WTC11 (cell line): ENCODE results near the gene LOXL1.
"Not testable (repeated sequence)": the region's sequence is repeated elsewhere in the genome, so short reads cannot be mapped to it uniquely, and the experiment has no call there.

ENCODE experiments used
- CREB1 ChIP-seq: sonication (generic); formaldehyde crosslinking; IDR thresholded peaks from 2 replicates; pipeline ENCODE4 v1.8.0; 2023; ENCODE audit warnings: mild to moderate bottlenecking, missing genetic modification reagents
- CREM ChIP-seq: sonication (generic); formaldehyde crosslinking; IDR thresholded peaks from 2 replicates; pipeline ENCODE4 v1.8.1; 2022; ENCODE audit warnings: mild to moderate bottlenecking, missing genetic modification reagents, moderate library complexity
- ESRRA ChIP-seq: sonication (generic); formaldehyde crosslinking; IDR thresholded peaks from 2 replicates; pipeline ENCODE4 v1.8.1; 2022; ENCODE audit warnings: mild to moderate bottlenecking, missing genetic modification reagents, borderline replicate concordance
- FOXK1 ChIP-seq: sonication (generic); formaldehyde crosslinking; IDR thresholded peaks from 2 replicates; pipeline ENCODE4 v1.8.0; 2022; ENCODE audit warnings: mild to moderate bottlenecking, moderate library complexity, missing genetic modification reagents
- MAX ChIP-seq: sonication (generic); formaldehyde crosslinking; IDR thresholded peaks from 2 replicates; pipeline ENCODE4 v1.8.0; 2022; ENCODE audit warnings: mild to moderate bottlenecking, missing genetic modification reagents
- PRDM15 ChIP-seq: sonication (generic); formaldehyde crosslinking; IDR thresholded peaks from 2 replicates; pipeline ENCODE4 v1.8.0; 2022; ENCODE audit warnings: missing genetic modification reagents
- SMAD4 ChIP-seq: sonication (generic); formaldehyde crosslinking; IDR thresholded peaks from 2 replicates; pipeline ENCODE4 v1.8.0; 2022; ENCODE audit warnings: mild to moderate bottlenecking, missing genetic modification reagents
- ZBTB21 ChIP-seq: sonication (generic); formaldehyde crosslinking; IDR thresholded peaks from 2 replicates; pipeline ENCODE4 v1.8.1; 2023; ENCODE audit warnings: mild to moderate bottlenecking, missing genetic modification reagents, borderline replicate concordance
- ZNF138 ChIP-seq: sonication (generic); formaldehyde crosslinking; conservative IDR thresholded peaks from 2 replicates; pipeline ENCODE4 v1.8.1; 2022; ENCODE audit warnings: mild to moderate bottlenecking, moderate library complexity, missing genetic modification reagents
- TF ChIP-seq, protein P1 (sequence below): fragments of 250-450 bp; sonication (Bioruptor Pico); IDR thresholded peaks from 2 replicates; pipeline ENCODE4 v2.1.2; 2022; ENCODE audit warnings: mild to moderate bottlenecking, moderate library complexity
- TF ChIP-seq, protein P2 (sequence below): fragments of 250-450 bp; sonication (Bioruptor Pico); IDR thresholded peaks from 2 replicates; pipeline ENCODE4 v1.8.0; 2021; ENCODE audit warnings: mild to moderate bottlenecking
- TF ChIP-seq, protein P3 (sequence below): fragments of 200-600 bp; IDR thresholded peaks from 2 replicates; pipeline ENCODE4 v1.8.0; 2022; ENCODE audit warnings: antibody characterized with exemption
- TF ChIP-seq, protein P4 (sequence below): sonication (generic); formaldehyde crosslinking; IDR thresholded peaks from 2 replicates; pipeline ENCODE4 v1.8.1; 2022; ENCODE audit warnings: missing genetic modification reagents, borderline replicate concordance

- TF ChIP-seq ESRRA (CRISPR knock-in tag); PRDM15; SMAD4 (CRISPR knock-in tag); MAX; ZBTB21 (CRISPR knock-in tag); CREB1 (CRISPR knock-in tag); ZNF138; CREM (CRISPR knock-in tag); FOXK1: not testable (repeated sequence)
- TF ChIP-seq, protein P1, sequence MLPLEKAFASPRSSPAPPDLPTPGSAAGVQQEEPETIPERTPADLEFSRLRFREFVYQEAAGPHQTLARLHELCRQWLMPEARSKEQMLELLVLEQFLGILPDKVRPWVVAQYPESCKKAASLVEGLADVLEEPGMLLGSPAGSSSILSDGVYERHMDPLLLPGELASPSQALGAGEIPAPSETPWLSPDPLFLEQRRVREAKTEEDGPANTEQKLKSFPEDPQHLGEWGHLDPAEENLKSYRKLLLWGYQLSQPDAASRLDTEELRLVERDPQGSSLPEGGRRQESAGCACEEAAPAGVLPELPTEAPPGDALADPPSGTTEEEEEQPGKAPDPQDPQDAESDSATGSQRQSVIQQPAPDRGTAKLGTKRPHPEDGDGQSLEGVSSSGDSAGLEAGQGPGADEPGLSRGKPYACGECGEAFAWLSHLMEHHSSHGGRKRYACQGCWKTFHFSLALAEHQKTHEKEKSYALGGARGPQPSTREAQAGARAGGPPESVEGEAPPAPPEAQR (CRISPR knock-in tag): not testable (repeated sequence)
- TF ChIP-seq, protein P2, sequence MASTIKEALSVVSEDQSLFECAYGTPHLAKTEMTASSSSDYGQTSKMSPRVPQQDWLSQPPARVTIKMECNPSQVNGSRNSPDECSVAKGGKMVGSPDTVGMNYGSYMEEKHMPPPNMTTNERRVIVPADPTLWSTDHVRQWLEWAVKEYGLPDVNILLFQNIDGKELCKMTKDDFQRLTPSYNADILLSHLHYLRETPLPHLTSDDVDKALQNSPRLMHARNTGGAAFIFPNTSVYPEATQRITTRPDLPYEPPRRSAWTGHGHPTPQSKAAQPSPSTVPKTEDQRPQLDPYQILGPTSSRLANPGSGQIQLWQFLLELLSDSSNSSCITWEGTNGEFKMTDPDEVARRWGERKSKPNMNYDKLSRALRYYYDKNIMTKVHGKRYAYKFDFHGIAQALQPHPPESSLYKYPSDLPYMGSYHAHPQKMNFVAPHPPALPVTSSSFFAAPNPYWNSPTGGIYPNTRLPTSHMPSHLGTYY (CRISPR knock-in tag): not testable (repeated sequence)
- TF ChIP-seq, protein P3, sequence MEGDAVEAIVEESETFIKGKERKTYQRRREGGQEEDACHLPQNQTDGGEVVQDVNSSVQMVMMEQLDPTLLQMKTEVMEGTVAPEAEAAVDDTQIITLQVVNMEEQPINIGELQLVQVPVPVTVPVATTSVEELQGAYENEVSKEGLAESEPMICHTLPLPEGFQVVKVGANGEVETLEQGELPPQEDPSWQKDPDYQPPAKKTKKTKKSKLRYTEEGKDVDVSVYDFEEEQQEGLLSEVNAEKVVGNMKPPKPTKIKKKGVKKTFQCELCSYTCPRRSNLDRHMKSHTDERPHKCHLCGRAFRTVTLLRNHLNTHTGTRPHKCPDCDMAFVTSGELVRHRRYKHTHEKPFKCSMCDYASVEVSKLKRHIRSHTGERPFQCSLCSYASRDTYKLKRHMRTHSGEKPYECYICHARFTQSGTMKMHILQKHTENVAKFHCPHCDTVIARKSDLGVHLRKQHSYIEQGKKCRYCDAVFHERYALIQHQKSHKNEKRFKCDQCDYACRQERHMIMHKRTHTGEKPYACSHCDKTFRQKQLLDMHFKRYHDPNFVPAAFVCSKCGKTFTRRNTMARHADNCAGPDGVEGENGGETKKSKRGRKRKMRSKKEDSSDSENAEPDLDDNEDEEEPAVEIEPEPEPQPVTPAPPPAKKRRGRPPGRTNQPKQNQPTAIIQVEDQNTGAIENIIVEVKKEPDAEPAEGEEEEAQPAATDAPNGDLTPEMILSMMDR: not testable (repeated sequence)
- TF ChIP-seq, protein P4, sequence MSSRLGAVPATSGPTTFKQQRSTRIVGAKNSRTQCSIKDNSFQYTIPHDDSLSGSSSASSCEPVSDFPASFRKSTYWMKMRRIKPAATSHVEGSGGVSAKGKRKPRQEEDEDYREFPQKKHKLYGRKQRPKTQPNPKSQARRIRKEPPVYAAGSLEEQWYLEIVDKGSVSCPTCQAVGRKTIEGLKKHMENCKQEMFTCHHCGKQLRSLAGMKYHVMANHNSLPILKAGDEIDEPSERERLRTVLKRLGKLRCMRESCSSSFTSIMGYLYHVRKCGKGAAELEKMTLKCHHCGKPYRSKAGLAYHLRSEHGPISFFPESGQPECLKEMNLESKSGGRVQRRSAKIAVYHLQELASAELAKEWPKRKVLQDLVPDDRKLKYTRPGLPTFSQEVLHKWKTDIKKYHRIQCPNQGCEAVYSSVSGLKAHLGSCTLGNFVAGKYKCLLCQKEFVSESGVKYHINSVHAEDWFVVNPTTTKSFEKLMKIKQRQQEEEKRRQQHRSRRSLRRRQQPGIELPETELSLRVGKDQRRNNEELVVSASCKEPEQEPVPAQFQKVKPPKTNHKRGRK (CRISPR knock-in tag): not testable (repeated sequence)
These were observed 49.3 kb downstream of the LOXL1 start for GRCh38 chr15:73975440-73976125.
